ENCODE measurements around the gene USP49.
A peak's percentile ranks its signal among the peaks of the same experiment; 100 is the strongest.

The USP49 gene

DNA sequence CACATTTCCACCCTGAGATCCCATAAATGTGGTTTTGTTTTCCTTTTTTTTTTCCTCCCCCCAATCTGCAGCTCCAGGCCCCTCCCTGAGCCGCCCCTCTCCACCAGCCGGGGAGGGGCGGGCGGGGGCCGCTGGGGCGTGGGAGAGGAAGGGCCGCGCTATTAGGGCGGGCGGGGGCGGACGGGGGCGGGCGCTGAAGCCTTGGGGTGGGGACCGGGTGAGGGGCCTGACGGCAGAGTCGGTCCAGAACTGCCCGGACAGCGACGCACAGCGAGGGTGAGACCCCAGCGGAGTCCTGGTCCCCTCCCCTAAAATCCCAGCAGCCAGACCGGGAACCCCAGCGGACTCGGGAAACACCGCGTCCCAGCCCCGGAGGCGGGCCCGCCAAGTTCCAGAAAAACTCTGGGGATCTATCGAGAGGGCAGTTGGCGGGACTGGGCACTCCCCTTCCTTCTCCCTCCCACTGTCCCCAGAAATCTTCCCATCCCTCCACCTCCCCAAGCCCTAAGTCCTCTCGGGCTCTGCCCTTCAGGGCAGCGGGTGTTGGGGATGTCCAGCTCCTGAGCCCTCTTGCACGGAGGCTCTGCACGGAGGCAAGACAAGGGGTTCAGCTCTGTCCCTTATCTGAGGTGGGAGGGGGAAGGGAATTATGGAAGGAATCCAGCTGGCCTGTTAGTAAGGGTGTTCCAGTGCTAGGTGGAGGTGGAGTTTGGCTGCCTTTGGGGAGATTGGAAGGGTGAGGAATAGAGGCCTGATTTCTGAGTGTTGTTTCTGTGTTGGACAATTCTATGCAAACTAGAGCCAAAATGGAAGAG, 114.4 kb downstream of the USP49 start, which contains the start of gene PRICKLE4 (continued):
- TF ChIP-seq ZNF549 (tag by site-specific recombination; IDR thresholded peaks at IDR 0.05) (no peak), ZNF837 (tag by site-specific recombination; IDR thresholded peaks at IDR 0.05) (no peak), YY2 (tag by site-specific recombination; IDR thresholded peaks at IDR 0.05) (no peak), ZNF558 (tag by site-specific recombination; IDR thresholded peaks at IDR 0.05) (no peak), GLIS2 (tag by site-specific recombination; IDR thresholded peaks at IDR 0.05) (peak; percentile 37; the same call in 1 of the 2 replicates), WT1 (tag by site-specific recombination; IDR thresholded peaks at IDR 0.05) (0 out of 2 replicates have a peak, but pooled peaks have one; percentile 25), ZNF311 (tag by site-specific recombination; IDR thresholded peaks at IDR 0.05; ENCODE audit: borderline replicate concordance) (no peak), ZNF510 (tag by site-specific recombination; IDR thresholded peaks at IDR 0.05; ENCODE audit: insufficient replicate concordance) (no peak), ZNF600 (tag by site-specific recombination; IDR thresholded peaks at IDR 0.05) (peak; percentile 94), ZNF157 (tag by site-specific recombination; IDR thresholded peaks at IDR 0.05) (no peak), ZNF830 (tag by site-specific recombination; IDR thresholded peaks at IDR 0.05; ENCODE audit: low read depth) (no peak), KLF7 (tag by site-specific recombination; IDR thresholded peaks at IDR 0.05; ENCODE audit: borderline replicate concordance) (no peak), KLF1 (tag by site-specific recombination; IDR thresholded peaks at IDR 0.05) (no peak), SP7 (tag by site-specific recombination; IDR thresholded peaks at IDR 0.05) (peak; percentile 18; the same call in 1 of the 2 replicates), ZFHX2 (tag by site-specific recombination; conservative IDR thresholded peaks at IDR 0.05) (no peak), ZBTB20 (tag by site-specific recombination; IDR thresholded peaks at IDR 0.05) (peak; percentile 69), GFI1B (tag by site-specific recombination; IDR thresholded peaks at IDR 0.05) (no peak), ZNF571 (tag by site-specific recombination; IDR thresholded peaks at IDR 0.05) (no peak), ZXDB (tag by site-specific recombination; IDR thresholded peaks at IDR 0.05) (no peak), TRIM28 (IDR thresholded peaks at IDR 0.05; ENCODE audit: borderline replicate concordance, low read length) (no peak), KLF9 (tag by site-specific recombination; IDR thresholded peaks at IDR 0.05; ENCODE audit: low read depth) (no peak), ZNF76 (tag by site-specific recombination; IDR thresholded peaks at IDR 0.05; ENCODE audit: borderline replicate concordance, low read depth) (no peak), ZNF792 (tag by site-specific recombination; IDR thresholded peaks at IDR 0.05) (no peak), ZNF324 (tag by site-specific recombination; IDR thresholded peaks at IDR 0.05) (no peak), ZNF341 (tag by site-specific recombination; IDR thresholded peaks at IDR 0.05; ENCODE audit: low read depth) (peak; percentile 78)
- TF ChIP-seq, protein P1, sequence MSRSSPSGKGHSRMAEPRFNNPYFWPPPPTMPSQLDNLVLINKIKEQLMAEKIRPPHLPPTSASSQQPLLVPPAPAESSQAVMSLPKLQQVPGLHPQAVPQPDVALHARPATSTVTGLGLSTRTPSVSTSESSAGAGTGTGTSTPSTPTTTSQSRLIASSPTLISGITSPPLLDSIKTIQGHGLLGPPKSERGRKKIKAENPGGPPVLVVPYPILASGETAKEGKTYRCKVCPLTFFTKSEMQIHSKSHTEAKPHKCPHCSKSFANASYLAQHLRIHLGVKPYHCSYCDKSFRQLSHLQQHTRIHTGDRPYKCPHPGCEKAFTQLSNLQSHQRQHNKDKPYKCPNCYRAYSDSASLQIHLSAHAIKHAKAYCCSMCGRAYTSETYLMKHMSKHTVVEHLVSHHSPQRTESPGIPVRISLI (tag by site-specific recombination; IDR thresholded peaks at IDR 0.05): no peak
- TF ChIP-seq, protein P2, sequence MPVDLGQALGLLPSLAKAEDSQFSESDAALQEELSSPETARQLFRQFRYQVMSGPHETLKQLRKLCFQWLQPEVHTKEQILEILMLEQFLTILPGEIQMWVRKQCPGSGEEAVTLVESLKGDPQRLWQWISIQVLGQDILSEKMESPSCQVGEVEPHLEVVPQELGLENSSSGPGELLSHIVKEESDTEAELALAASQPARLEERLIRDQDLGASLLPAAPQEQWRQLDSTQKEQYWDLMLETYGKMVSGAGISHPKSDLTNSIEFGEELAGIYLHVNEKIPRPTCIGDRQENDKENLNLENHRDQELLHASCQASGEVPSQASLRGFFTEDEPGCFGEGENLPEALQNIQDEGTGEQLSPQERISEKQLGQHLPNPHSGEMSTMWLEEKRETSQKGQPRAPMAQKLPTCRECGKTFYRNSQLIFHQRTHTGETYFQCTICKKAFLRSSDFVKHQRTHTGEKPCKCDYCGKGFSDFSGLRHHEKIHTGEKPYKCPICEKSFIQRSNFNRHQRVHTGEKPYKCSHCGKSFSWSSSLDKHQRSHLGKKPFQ (tag by site-specific recombination; IDR thresholded peaks at IDR 0.05): no peak
- TF ChIP-seq, protein P3, sequence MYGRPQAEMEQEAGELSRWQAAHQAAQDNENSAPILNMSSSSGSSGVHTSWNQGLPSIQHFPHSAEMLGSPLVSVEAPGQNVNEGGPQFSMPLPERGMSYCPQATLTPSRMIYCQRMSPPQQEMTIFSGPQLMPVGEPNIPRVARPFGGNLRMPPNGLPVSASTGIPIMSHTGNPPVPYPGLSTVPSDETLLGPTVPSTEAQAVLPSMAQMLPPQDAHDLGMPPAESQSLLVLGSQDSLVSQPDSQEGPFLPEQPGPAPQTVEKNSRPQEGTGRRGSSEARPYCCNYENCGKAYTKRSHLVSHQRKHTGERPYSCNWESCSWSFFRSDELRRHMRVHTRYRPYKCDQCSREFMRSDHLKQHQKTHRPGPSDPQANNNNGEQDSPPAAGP (tag by site-specific recombination; IDR thresholded peaks at IDR 0.05): peak; percentile 29; the same call in 1 of the 2 replicates
- TF ChIP-seq, protein P4, sequence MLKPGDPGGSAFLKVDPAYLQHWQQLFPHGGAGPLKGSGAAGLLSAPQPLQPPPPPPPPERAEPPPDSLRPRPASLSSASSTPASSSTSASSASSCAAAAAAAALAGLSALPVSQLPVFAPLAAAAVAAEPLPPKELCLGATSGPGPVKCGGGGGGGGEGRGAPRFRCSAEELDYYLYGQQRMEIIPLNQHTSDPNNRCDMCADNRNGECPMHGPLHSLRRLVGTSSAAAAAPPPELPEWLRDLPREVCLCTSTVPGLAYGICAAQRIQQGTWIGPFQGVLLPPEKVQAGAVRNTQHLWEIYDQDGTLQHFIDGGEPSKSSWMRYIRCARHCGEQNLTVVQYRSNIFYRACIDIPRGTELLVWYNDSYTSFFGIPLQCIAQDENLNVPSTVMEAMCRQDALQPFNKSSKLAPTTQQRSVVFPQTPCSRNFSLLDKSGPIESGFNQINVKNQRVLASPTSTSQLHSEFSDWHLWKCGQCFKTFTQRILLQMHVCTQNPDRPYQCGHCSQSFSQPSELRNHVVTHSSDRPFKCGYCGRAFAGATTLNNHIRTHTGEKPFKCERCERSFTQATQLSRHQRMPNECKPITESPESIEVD (tag by site-specific recombination; IDR thresholded peaks at IDR 0.05): no peak
- TF ChIP-seq, protein P5, sequence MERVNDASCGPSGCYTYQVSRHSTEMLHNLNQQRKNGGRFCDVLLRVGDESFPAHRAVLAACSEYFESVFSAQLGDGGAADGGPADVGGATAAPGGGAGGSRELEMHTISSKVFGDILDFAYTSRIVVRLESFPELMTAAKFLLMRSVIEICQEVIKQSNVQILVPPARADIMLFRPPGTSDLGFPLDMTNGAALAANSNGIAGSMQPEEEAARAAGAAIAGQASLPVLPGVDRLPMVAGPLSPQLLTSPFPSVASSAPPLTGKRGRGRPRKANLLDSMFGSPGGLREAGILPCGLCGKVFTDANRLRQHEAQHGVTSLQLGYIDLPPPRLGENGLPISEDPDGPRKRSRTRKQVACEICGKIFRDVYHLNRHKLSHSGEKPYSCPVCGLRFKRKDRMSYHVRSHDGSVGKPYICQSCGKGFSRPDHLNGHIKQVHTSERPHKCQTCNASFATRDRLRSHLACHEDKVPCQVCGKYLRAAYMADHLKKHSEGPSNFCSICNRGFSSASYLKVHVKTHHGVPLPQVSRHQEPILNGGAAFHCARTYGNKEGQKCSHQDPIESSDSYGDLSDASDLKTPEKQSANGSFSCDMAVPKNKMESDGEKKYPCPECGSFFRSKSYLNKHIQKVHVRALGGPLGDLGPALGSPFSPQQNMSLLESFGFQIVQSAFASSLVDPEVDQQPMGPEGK (tag by site-specific recombination; IDR thresholded peaks at IDR 0.05): peak; percentile 44; the same call in 1 of the 2 replicates
- TF ChIP-seq, protein P6, sequence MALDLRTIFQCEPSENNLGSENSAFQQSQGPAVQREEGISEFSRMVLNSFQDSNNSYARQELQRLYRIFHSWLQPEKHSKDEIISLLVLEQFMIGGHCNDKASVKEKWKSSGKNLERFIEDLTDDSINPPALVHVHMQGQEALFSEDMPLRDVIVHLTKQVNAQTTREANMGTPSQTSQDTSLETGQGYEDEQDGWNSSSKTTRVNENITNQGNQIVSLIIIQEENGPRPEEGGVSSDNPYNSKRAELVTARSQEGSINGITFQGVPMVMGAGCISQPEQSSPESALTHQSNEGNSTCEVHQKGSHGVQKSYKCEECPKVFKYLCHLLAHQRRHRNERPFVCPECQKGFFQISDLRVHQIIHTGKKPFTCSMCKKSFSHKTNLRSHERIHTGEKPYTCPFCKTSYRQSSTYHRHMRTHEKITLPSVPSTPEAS (tag by site-specific recombination; IDR thresholded peaks at IDR 0.05): no peak

All from HEK293 (cell line).